K562 (cell line): ENCODE measurements around the gene ADAP1.

Experiments
- CBX1 ChIP-seq: sonication (generic); IDR thresholded peaks from 2 replicates; pipeline ENCODE4 v1.6.1; 2016; ENCODE audit warnings: antibody characterized with exemption, low read depth, mild to moderate bottlenecking
- MYNN ChIP-seq, 2 experiments: sonication (generic); formaldehyde crosslinking in 1 of 2; IDR thresholded peaks; 2 replicates each; pipeline versions ENCODE4 v1.5.0 to v1.6.1; 2016 to 2020; ENCODE audit warnings: antibody characterized with exemption in 1 of 2, missing genetic modification reagents in 1 of 2
- POLR2A ChIP-seq: fragments of 450-650 bp; conservative IDR thresholded peaks from 2 replicates; pipeline ENCODE4 v1.6.1; 2016
- POLR2AphosphoS5 ChIP-seq: IDR thresholded peaks from 2 replicates; pipeline ENCODE4 v1.6.1; 2011; ENCODE audit warnings: mild to moderate bottlenecking, low read depth, low read length, moderate library complexity; ENCODE audit not compliant: control insufficient read depth, insufficient read depth
- ZNF584 ChIP-seq: fragments of 200-800 bp; sonication (Bioruptor generic); IDR thresholded peaks from 2 replicates; pipeline ENCODE4 v1.6.1; 2016; ENCODE audit warnings: low read depth, mild to moderate bottlenecking, missing genetic modification characterization, missing compliant biosample characterization
- TF ChIP-seq, protein P1 (sequence below): fragments of 450-650 bp; formaldehyde crosslinking; IDR thresholded peaks from 2 replicates; pipeline ENCODE4 v1.4.0; 2022; ENCODE audit warnings: missing genetic modification characterization

DNA sequence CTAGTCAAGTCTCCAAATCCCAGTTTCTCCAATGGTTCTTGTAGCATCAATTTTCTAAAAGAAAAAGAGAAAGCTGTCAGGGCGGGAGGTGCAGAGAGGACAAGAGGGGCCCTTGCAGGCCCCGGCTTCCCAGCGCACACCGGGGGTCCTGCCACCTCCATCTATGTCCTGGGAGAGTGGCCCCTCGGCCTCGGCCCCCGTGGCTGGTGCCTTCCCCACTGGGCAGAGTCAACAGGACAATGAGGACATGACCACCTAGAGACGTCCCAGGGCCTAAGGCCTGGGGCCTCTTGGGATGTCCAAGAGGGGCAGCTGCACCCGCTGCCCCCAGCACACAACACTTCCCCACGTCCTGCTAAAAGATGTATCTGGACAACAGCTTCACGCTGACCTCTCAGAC, 14.9 kb upstream of the ADAP1 start:
- TF ChIP-seq MYNN (IDR thresholded peaks at IDR 0.05): no peak
- TF ChIP-seq MYNN (CRISPR knock-in tag; IDR thresholded peaks at IDR 0.05): no peak
- TF ChIP-seq CBX1: no peak
- TF ChIP-seq POLR2AphosphoS5: no peak
- TF ChIP-seq POLR2A: no peak
- TF ChIP-seq, protein P1, sequence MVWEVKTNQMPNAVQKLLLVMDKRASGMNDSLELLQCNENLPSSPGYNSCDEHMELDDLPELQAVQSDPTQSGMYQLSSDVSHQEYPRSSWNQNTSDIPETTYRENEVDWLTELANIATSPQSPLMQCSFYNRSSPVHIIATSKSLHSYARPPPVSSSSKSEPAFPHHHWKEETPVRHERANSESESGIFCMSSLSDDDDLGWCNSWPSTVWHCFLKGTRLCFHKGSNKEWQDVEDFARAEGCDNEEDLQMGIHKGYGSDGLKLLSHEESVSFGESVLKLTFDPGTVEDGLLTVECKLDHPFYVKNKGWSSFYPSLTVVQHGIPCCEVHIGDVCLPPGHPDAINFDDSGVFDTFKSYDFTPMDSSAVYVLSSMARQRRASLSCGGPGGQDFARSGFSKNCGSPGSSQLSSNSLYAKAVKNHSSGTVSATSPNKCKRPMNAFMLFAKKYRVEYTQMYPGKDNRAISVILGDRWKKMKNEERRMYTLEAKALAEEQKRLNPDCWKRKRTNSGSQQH: no peak
- TF ChIP-seq ZNF584: no peak
